ENCODE measurements around the gene RAVER2.

DNA sequence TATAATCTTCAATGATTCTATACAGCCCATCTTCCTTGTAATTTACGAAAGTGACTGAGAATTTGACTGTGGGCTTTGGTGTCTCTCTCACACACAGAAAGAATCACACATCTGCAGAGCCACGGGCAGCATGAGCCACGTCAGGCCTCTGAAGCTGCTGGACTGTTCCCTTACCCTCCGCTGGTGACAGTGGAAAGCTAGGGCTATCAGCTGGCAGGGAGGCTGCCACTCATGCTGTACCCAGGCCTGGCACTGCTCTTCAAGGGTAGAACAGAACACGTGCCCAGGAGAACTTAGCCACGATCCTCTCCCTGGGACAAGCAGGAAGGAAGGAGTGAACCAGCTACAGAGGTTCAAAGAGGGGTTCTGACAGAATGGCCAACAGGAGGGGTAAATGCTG is 130.7 kb downstream of the RAVER2 start:
- TF ChIP-seq YY1 (IDR thresholded peaks at IDR 0.05; ENCODE audit: insufficient read depth, insufficient read length) (no peak), ZNF274 (IDR thresholded peaks at IDR 0.05; ENCODE audit: low read depth, low read length) (no peak)
